DOHH2 (cell line): ENCODE measurements around the gene TAF6L.
A peak's percentile ranks its signal among the peaks of the same experiment; 100 is the strongest.

Source experiments
- H3F3A ChIP-seq: fragments of 200-600 bp; sonication (generic), shearing (Covaris generic); 2 replicates; pipeline ENCODE4 v1.6.0; 2016; ENCODE audit warnings: antibody characterized with exemption, mild to moderate bottlenecking; ENCODE audit not compliant: control insufficient read depth, insufficient read depth
- H3K27ac ChIP-seq: fragments of 200-600 bp; sonication (generic); 2 replicates; pipeline ENCODE4 v1.5.1; 2014; ENCODE audit warnings: low read depth, mild to moderate bottlenecking, low read length, moderate library complexity
- H3K27me3 ChIP-seq: fragments of 200-600 bp; sonication (generic); 2 replicates; pipeline ENCODE4 v1.6.1; 2014; ENCODE audit warnings: mild to moderate bottlenecking, low read length, mixed read lengths; ENCODE audit not compliant: control insufficient read depth
- H3K36me3 ChIP-seq: fragments of 200-600 bp; sonication (generic); 2 replicates; pipeline ENCODE4 v1.6.1; 2014; ENCODE audit warnings: mild to moderate bottlenecking, low read length, moderate library complexity, mixed read lengths; ENCODE audit not compliant: control insufficient read depth
- H3K4me1 ChIP-seq: fragments of 200-600 bp; sonication (generic); 2 replicates; pipeline ENCODE4 v1.6.1; 2014; ENCODE audit warnings: mild to moderate bottlenecking, low read length, mixed read lengths; ENCODE audit not compliant: control insufficient read depth
- H3K4me2 ChIP-seq: fragments of 200-600 bp; sonication (generic); 2 replicates; pipeline ENCODE4 v1.6.0; 2014; ENCODE audit warnings: mild to moderate bottlenecking, low read length, moderate library complexity
- H3K4me3 ChIP-seq: fragments of 200-600 bp; sonication (generic); 2 replicates; pipeline ENCODE4 v1.5.1; 2014; ENCODE audit warnings: mild to moderate bottlenecking, low read length, mixed read lengths
- H3K79me2 ChIP-seq: fragments of 200-600 bp; sonication (generic); 2 replicates; pipeline ENCODE4 v1.6.1; 2014; ENCODE audit warnings: mild to moderate bottlenecking, low read length, mixed read lengths; ENCODE audit not compliant: control insufficient read depth
- H3K9me2 ChIP-seq: fragments of 200-600 bp; sonication (generic); replicated peaks from 2 replicates; pipeline ENCODE4 v1.6.1; 2014; ENCODE audit warnings: mild to moderate bottlenecking, low read length, mixed read lengths; ENCODE audit not compliant: control insufficient read depth
- H3K9me3 ChIP-seq: fragments of 200-600 bp; sonication (generic); 2 replicates; pipeline ENCODE4 v1.6.1; 2014; ENCODE audit warnings: antibody characterized with exemption, low read length, mixed read lengths; ENCODE audit not compliant: control insufficient read depth, insufficient read depth
- H4K20me1 ChIP-seq: fragments of 200-600 bp; sonication (generic); 2 replicates; pipeline ENCODE4 v1.6.0; 2014; ENCODE audit warnings: low read depth, mild to moderate bottlenecking, antibody characterized with exemption, low read length, moderate library complexity; ENCODE audit not compliant: control insufficient read depth, insufficient read depth
- CTCF ChIP-seq: fragments of 200-600 bp; sonication (generic); IDR thresholded peaks from one replicate; pipeline ENCODE4 v1.5.1; 2014; ENCODE audit warnings: antibody characterized with exemption, mild to moderate bottlenecking, low read depth, low read length; ENCODE audit not compliant: poor library complexity, severe bottlenecking
- EZH2phosphoT487 ChIP-seq: fragments of 200-600 bp; sonication (generic); IDR thresholded peaks from 2 replicates; pipeline ENCODE4 v1.6.1; 2017; ENCODE audit warnings: borderline replicate concordance, mild to moderate bottlenecking, antibody characterized with exemption, low read length, moderate library complexity, mixed read lengths

The TAF6L gene

GRCh38 chr11:62778441-62778840 is 7.2 kb downstream of the TAF6L start:
- Histone ChIP-seq H3K9me2 (no peaks in the 10 kb centered on the region), H4K20me1 (no peaks in the 10 kb centered on the region), H3K4me3 (no peak overlapping the region), H3K36me3 (peaks cover 47% of the 10 kb centered on the region), H3K27me3 (no peaks in the 10 kb centered on the region), H3K27ac (no peak overlapping the region), H3K9me3 (no peaks in the 10 kb centered on the region), H3K4me1 (peaks cover 5% of the 10 kb centered on the region), H3F3A (no peaks in the 10 kb centered on the region), H3K4me2 (no peak overlapping the region), H3K79me2 (peaks cover 12% of the 10 kb centered on the region)
- TF ChIP-seq CTCF (no peak), EZH2phosphoT487 (no peak)

GRCh38 chr11:62782753-62783152 is 11.6 kb downstream of the TAF6L start:
- Histone ChIP-seq H3F3A (peaks cover 11% of the 10 kb centered on the region; the same call in 1 of the 2 replicates), H3K36me3 (peaks cover 43% of the 10 kb centered on the region), H3K9me2 (no peaks in the 10 kb centered on the region), H3K27ac (no peak overlapping the region), H3K79me2 (peaks cover 14% of the 10 kb centered on the region), H3K4me1 (peaks cover 8% of the 10 kb centered on the region), H3K9me3 (no peaks in the 10 kb centered on the region), H3K27me3 (no peaks in the 10 kb centered on the region), H4K20me1 (no peaks in the 10 kb centered on the region), H3K4me3 (no peak overlapping the region), H3K4me2 (no peak overlapping the region)
- TF ChIP-seq EZH2phosphoT487, result no peak
- no peak for TF ChIP-seq CTCF

- Histone ChIP-seq H3K4me3 (peak overlapping the region; percentile 83), H3F3A (peaks cover 17% of the 10 kb centered on the region; the same call in 1 of the 2 replicates), H3K36me3 (peaks cover 62% of the 10 kb centered on the region), H3K4me2 (peak overlapping the region; percentile 59), H3K27ac (peak overlapping the region; percentile 60), H3K27me3 (no peaks in the 10 kb centered on the region), H3K9me2 (no peaks in the 10 kb centered on the region), H4K20me1 (no peaks in the 10 kb centered on the region; the same call in 1 of the 2 replicates), H3K9me3 (no peaks in the 10 kb centered on the region), H3K4me1 (peaks cover 36% of the 10 kb centered on the region), H3K79me2 (peaks cover 51% of the 10 kb centered on the region)
- TF ChIP-seq EZH2phosphoT487, result no peak
- TF ChIP-seq CTCF, result peak; percentile 94
Measured at GRCh38 chr11:62786318-62787004, 15.3 kb downstream of the TAF6L start.
